Type B pancreatic cell (in vitro differentiated cells): ENCODE data around the gene MUC13. TPM values are rescaled to one million over a fixed set of nuclear protein-coding genes. Genes with fewer than 3 reads are reported as not detected.

Source experiments
- DNase-seq: peaks from one replicate; pipeline ENCODE4 v3.0.0; 2021; ENCODE audit warnings: mixed read lengths; ENCODE audit not compliant: unreplicated experiment; ENCODE audit errors: extremely low spot score
- H3K27ac Mint-ChIP-seq: 2 replicates; pipeline ENCODE4 v1.8.0; 2021; ENCODE audit warnings: mild to moderate bottlenecking, mixed read lengths
- H3K27me3 Mint-ChIP-seq: 2 replicates; pipeline ENCODE4 v1.8.0; 2021; ENCODE audit warnings: mixed read lengths
- H3K36me3 Mint-ChIP-seq: 2 replicates; pipeline ENCODE4 v1.8.0; 2021; ENCODE audit warnings: mixed read lengths
- H3K4me1 Mint-ChIP-seq: one replicate; pipeline ENCODE4 v1.8.0; 2021; ENCODE audit warnings: mixed read lengths; ENCODE audit not compliant: unreplicated experiment
- H3K4me3 Mint-ChIP-seq: 2 replicates; pipeline ENCODE4 v1.8.0; 2021; ENCODE audit warnings: mild to moderate bottlenecking, mixed read lengths
- H3K9me3 Mint-ChIP-seq: 2 replicates; pipeline ENCODE4 v1.8.0; 2021; ENCODE audit warnings: mixed read lengths
- CTCF ChIP-seq: fragments of 200-600 bp; sonication (generic); conservative IDR thresholded peaks from 2 replicates; pipeline ENCODE4 v1.5.0; 2021; ENCODE audit warnings: antibody characterized with exemption, mild to moderate bottlenecking
- total RNA-seq: library from RNA; stranded (reverse); gene quantifications from 2 replicates; pipeline ENCODE4 v1.2.1, GENCODE V29; 2021; ENCODE audit warnings: low replicate concordance

The MUC13 gene
- total RNA-seq, 1 donor from 2014 or later: 38.3 TPM

GRCh38 chr3:124861041-124861440 is 73.5 kb downstream of the MUC13 start:
- H3K27me3 Mint-ChIP-seq: no peaks in the 10 kb centered on the region
- H3K4me1 Mint-ChIP-seq: peaks cover 8% of the 10 kb centered on the region
- peaks cover 11% of the 10 kb centered on the region for H3K36me3 Mint-ChIP-seq
- no peak overlapping the region for H3K27ac Mint-ChIP-seq
- TF ChIP-seq CTCF: no peak
- no peak overlapping the region for H3K4me3 Mint-ChIP-seq
- no peaks in the 10 kb centered on the region for H3K9me3 Mint-ChIP-seq
- no peak for DNase-seq

- H3K27ac Mint-ChIP-seq: no peak overlapping the region
- H3K4me3 Mint-ChIP-seq: no peak overlapping the region
- peaks cover 8% of the 10 kb centered on the region for H3K4me1 Mint-ChIP-seq
- no peak for TF ChIP-seq CTCF
- H3K27me3 Mint-ChIP-seq: no peaks in the 10 kb centered on the region
- peaks cover 15% of the 10 kb centered on the region for H3K36me3 Mint-ChIP-seq
- no peaks in the 10 kb centered on the region for H3K9me3 Mint-ChIP-seq
- no peak for DNase-seq
Observed at GRCh38 chr3:124860599-124860998, 74.0 kb downstream of the MUC13 start.

GRCh38 chr3:124859025-124859424 is 75.5 kb downstream of the MUC13 start:
- Mint-ChIP-seq H3K4me1 (peaks cover 8% of the 10 kb centered on the region), H3K4me3 (no peak overlapping the region), H3K36me3 (peaks cover 22% of the 10 kb centered on the region)

GRCh38 chr3:124858275-124858674 is 76.3 kb downstream of the MUC13 start:
- peaks cover 11% of the 10 kb centered on the region for H3K4me1 Mint-ChIP-seq
- H3K4me3 Mint-ChIP-seq: no peak overlapping the region
- DNase-seq: no peak
- TF ChIP-seq CTCF: no peak
- no peak overlapping the region for H3K27ac Mint-ChIP-seq
- no peaks in the 10 kb centered on the region for H3K27me3 Mint-ChIP-seq
- peaks cover 23% of the 10 kb centered on the region for H3K36me3 Mint-ChIP-seq
- H3K9me3 Mint-ChIP-seq: no peaks in the 10 kb centered on the region

More at GRCh38 chr3:124859025-124859424, 75.5 kb downstream of the MUC13 start:
- no peak overlapping the region for H3K27ac Mint-ChIP-seq
- DNase-seq: no peak
- no peaks in the 10 kb centered on the region for H3K9me3 Mint-ChIP-seq
- H3K27me3 Mint-ChIP-seq: no peaks in the 10 kb centered on the region
- no peak for TF ChIP-seq CTCF

- H3K36me3 Mint-ChIP-seq: peaks cover 23% of the 10 kb centered on the region
- TF ChIP-seq CTCF: no peak
- H3K27me3 Mint-ChIP-seq: no peaks in the 10 kb centered on the region
- no peak for DNase-seq
- no peaks in the 10 kb centered on the region for H3K9me3 Mint-ChIP-seq
- no peak overlapping the region for H3K4me3 Mint-ChIP-seq
- H3K4me1 Mint-ChIP-seq: peaks cover 22% of the 10 kb centered on the region
- H3K27ac Mint-ChIP-seq: no peak overlapping the region
Observed at GRCh38 chr3:124856677-124857076, 77.9 kb downstream of the MUC13 start.

Other genes starting within 250 kb of the MUC13 start
- 46.7 and 51.6 TPM in 2 replicates for gene UMPS, start 204.3 kb downstream of the MUC13 start, total RNA-seq
- gene ITGB5, start 47.4 kb downstream of the MUC13 start, total RNA-seq: 46.0 and 70.7 TPM in 2 replicates
- 12.4 and 43.1 TPM in 2 replicates for gene HEG1, start 121.2 kb upstream of the MUC13 start, total RNA-seq